GM12872 (cell line): ENCODE data around the gene ANTXRL.

ENCODE experiments used
- CTCF ChIP-seq: IDR thresholded peaks from 3 replicates; pipeline ENCODE4 v1.5.1; 2011; ENCODE audit warnings: low read depth, mild to moderate bottlenecking, low read length, moderate library complexity; ENCODE audit not compliant: insufficient read depth

The ANTXRL gene

GRCh38 chr10:46286991-46287693 lies at the start of gene ANTXRL:
TSS of gene ANTXRL (plus strand) at chr10:46286997. CDS start at chr10:46287263, 266 bp downstream.
- TF ChIP-seq CTCF = no peak

GRCh38 chr10:46237815-46238510 lies 48.8 kb upstream of the ANTXRL start:
- TF ChIP-seq CTCF = no peak

- TF ChIP-seq CTCF = no peak
These were observed 47.5 kb upstream of the ANTXRL start for GRCh38 chr10:46239247-46239646.

- TF ChIP-seq CTCF = no peak
These were observed 46.7 kb upstream of the ANTXRL start for GRCh38 chr10:46239993-46240683.

- no peak for TF ChIP-seq CTCF
These were observed 45.9 kb upstream of the ANTXRL start for GRCh38 chr10:46240684-46241565.

GRCh38 chr10:46245381-46245900 lies 41.4 kb upstream of the ANTXRL start:
- TF ChIP-seq CTCF = no peak

- no peak for TF ChIP-seq CTCF
These were observed 39.7 kb upstream of the ANTXRL start for GRCh38 chr10:46247181-46247475.
